HEK293T (cell line): ENCODE results near the gene ZNF532.

Experiments
- CTCF ChIA-PET: fragments of 350-600 bp; formaldehyde crosslinking; extraction: SDS; loops from one replicate; lab custom pipeline; 2021; ENCODE audit warnings: antibody characterized with exemption, inconsistent platforms; lab: Yijun Ruan, JAX
- POLR2A ChIA-PET: fragments of 350-600 bp; formaldehyde crosslinking; extraction: SDS; loops from one replicate; lab custom pipeline; 2020; ENCODE audit warnings: antibody characterized with exemption, inconsistent platforms; lab: Yijun Ruan, JAX
- DNase-seq: peaks from one replicate; pipeline ENCODE4 v3.0.0; 2012; ENCODE audit warnings: mixed read lengths; ENCODE audit errors: extremely low spot score
- ARNT ChIP-seq: fragments of 450-650 bp; IDR thresholded peaks from 2 replicates; pipeline ENCODE4 v1.6.1; 2017; ENCODE audit warnings: mild to moderate bottlenecking
- BHLHE40 ChIP-seq: fragments of 450-650 bp; IDR thresholded peaks from 2 replicates; pipeline ENCODE4 v1.6.1; 2016; ENCODE audit warnings: mild to moderate bottlenecking, moderate library complexity, borderline replicate concordance
- CTBP1 ChIP-seq: fragments of 450-650 bp; IDR thresholded peaks from 2 replicates; pipeline ENCODE4 v1.6.1; 2016; ENCODE audit warnings: borderline replicate concordance
- ELF4 ChIP-seq: fragments of 450-650 bp; IDR thresholded peaks from 2 replicates; pipeline ENCODE4 v1.6.1; 2017; ENCODE audit warnings: antibody characterized with exemption
- FOXA1 ChIP-seq: fragments of 450-650 bp; IDR thresholded peaks from 2 replicates; pipeline ENCODE4 v1.6.1; 2016; ENCODE audit warnings: mild to moderate bottlenecking
- FOXK2 ChIP-seq: fragments of 450-650 bp; IDR thresholded peaks from 2 replicates; pipeline ENCODE4 v1.6.1; 2016; ENCODE audit warnings: mild to moderate bottlenecking
- FOXM1 ChIP-seq: fragments of 450-650 bp; IDR thresholded peaks from 2 replicates; pipeline ENCODE4 v1.6.1; 2017; ENCODE audit warnings: mild to moderate bottlenecking, borderline replicate concordance
- HDGF ChIP-seq: fragments of 450-650 bp; IDR thresholded peaks from 2 replicates; pipeline ENCODE4 v1.6.1; 2017; ENCODE audit warnings: antibody characterized with exemption, borderline replicate concordance
- LEF1 ChIP-seq: fragments of 450-650 bp; IDR thresholded peaks from 2 replicates; pipeline ENCODE4 v1.6.1; 2017; ENCODE audit warnings: mild to moderate bottlenecking, borderline replicate concordance
- NFRKB ChIP-seq: fragments of 450-650 bp; IDR thresholded peaks from 2 replicates; pipeline ENCODE4 v1.6.1; 2016; ENCODE audit warnings: mild to moderate bottlenecking, moderate library complexity
- PKNOX1 ChIP-seq: fragments of 450-650 bp; IDR thresholded peaks from 2 replicates; pipeline ENCODE4 v1.6.1; 2016
- SP1 ChIP-seq: fragments of 450-650 bp; IDR thresholded peaks from 2 replicates; pipeline ENCODE4 v1.6.1; 2017
- SUZ12 ChIP-seq: fragments of 450-650 bp; IDR thresholded peaks from 2 replicates; pipeline ENCODE4 v1.6.1; 2016; ENCODE audit warnings: mild to moderate bottlenecking
- TARDBP ChIP-seq: fragments of 450-650 bp; IDR thresholded peaks from 2 replicates; pipeline ENCODE4 v1.6.1; 2016
- ZNF384 ChIP-seq: fragments of 450-650 bp; IDR thresholded peaks from 2 replicates; pipeline ENCODE4 v1.6.1; 2016

ZNF532 gene

DNA sequence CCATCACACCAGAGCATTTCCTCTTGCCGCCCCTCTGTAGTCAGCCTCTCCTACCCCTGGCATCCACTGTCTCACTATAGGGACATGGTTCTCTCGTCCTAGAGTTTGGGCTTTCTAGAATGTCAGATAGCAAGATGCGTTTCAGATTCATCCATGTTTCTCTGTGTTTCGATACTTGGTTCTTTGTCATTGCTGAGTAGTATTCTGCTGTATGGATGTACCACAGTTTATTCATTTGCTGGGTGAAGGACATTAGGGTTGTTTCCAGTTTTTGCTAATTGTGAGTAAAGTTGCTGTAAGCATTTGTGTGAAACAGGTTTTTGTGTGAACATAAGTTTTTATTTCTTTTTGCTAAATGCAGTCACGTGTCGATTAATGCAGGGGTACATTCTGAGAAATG is 3.8 kb downstream of the ZNF532 start:
- TF ChIP-seq BHLHE40 (no peak), ELF4 (no peak), ARNT (no peak), SP1 (no peak), FOXM1 (no peak), FOXK2 (no peak), PKNOX1 (no peak), NFRKB (no peak)
- ChIA-PET POLR2A (no interaction called here), CTCF (no interaction called here)
- DNase-seq: no peak

- ChIA-PET POLR2A (no interaction called here), CTCF (no interaction called here)
- no peak for TF ChIP-seq HDGF
- no peak for TF ChIP-seq PKNOX1
- TF ChIP-seq FOXA1: no peak
- no peak for TF ChIP-seq SP1
- TF ChIP-seq ARNT: no peak
- TF ChIP-seq FOXK2: no peak
- no peak for TF ChIP-seq TARDBP
- no peak for TF ChIP-seq ZNF384
- TF ChIP-seq LEF1: no peak
- DNase-seq: no peak
These were observed 5.5 kb downstream of the ZNF532 start for GRCh38 chr18:58870130-58870529.

DNA sequence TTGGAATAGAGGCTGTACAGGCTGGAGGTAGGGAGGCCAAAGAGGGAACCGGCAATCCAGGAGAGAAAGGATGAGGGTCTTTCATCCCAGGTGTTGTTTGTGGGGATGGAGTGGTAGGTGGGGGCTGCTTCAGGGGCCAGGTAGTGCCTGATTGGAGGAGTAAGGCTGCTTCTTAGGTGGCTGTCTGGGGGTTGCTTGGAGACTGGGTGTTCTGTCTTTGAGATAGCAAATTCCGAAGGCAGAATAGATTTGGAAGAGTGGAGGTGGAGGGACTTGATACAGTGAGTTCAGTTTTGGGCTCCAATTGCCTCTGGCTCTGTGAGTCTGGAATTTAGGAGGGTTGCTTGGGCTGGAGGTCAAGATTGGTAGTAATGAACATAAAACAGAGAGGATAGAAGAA is 5.9 kb downstream of the ZNF532 start:
- POLR2A ChIA-PET: interaction anchor here (0.7 kb wide), 1 partner anchor 94 kb away, joined by 3 read pairs; no protein-coding TSS in a partner anchor
- DNase-seq: no peak
- CTCF ChIA-PET: no interaction called here
- no peak for TF ChIP-seq FOXM1

DNA sequence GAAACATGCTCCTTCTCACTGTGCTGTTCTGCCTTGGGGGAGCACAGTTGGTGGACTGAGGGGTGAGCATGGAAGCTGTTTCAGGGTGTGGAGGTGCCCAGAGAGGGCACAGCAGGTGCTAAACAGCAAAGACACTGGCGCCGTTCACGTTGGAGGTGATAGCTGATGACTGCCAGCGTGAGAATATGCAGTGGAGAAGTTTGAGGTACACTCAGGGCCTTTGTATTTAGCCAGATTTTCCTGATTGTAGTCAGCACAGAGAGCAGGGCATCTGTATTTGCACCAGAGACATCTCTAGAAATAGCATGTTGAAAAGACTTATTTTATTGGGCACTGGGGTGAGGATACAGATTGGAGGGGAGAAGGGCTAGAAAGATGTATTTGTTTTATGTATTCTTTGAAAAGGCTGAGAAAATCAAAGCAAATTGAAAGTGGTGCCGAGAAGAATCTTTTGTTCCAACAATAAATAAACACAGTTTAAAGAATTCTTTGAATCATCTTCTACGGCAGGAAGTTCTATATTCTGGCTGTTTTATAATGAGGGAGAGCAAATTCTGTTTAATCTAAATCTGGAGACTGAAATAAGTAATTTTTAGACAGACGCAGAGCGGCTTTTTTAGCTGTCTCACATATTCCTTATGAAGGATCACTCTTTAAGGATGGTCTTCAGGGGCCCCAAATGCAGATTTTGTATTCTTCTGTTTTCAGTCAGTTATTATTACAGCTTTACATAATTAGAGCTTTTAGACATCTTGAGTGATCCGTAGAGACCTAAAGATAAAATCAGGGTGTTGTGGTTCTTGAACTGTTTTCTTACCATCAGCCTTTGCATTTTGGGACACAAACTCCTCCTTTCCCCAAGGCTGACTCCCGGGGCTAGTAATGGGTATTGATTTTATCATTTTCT is 7.1 kb downstream of the ZNF532 start:
- CTCF ChIA-PET: interaction anchor here (0.6 kb wide), 1 partner anchor 840 kb away, joined by 3 read pairs; no protein-coding TSS in a partner anchor
- POLR2A ChIA-PET: interaction anchor here (0.7 kb wide), 1 partner anchor 95 kb away, joined by 3 read pairs; no protein-coding TSS in a partner anchor
- no peak for DNase-seq
- TF ChIP-seq CTBP1: no peak
- TF ChIP-seq SP1: no peak
- no peak for TF ChIP-seq SUZ12
- no peak for TF ChIP-seq BHLHE40
- no peak for TF ChIP-seq ARNT
- no peak for TF ChIP-seq LEF1
- TF ChIP-seq FOXA1: no peak

GRCh38 chr18:58878640-58879039 is 14.0 kb downstream of the ZNF532 start:
- TF ChIP-seq NFRKB: no peak
- TF ChIP-seq FOXM1: no peak
- no peak for TF ChIP-seq CTBP1
- TF ChIP-seq SP1: no peak
- TF ChIP-seq ZNF384: no peak
- TF ChIP-seq FOXA1: no peak
- no peak for TF ChIP-seq BHLHE40
- CTCF ChIA-PET: no interaction called here
- no peak for DNase-seq
- POLR2A ChIA-PET: no interaction called here

DNA sequence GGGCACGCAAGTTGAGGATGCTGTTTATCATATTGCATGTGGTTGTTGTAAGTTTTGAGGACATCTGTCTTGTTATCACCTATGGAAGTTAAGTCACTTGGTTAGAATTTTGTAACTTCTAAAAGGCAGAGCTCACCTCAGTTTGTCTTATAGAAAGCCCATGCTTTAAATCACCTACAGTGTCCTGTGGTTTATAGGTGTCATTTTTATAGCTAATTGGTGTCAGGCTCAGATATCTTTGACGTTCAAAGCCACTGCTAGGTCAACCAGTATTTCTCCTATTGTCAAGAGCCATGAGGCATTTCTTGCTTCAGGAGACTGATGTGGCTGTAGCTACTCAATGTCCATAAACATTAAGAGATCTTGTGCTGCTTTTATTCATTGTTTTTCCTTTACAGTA is 16.8 kb downstream of the ZNF532 start:
- POLR2A ChIA-PET: interaction anchor here (1.3 kb wide), 1 partner anchor 14 kb away, joined by 3 read pairs; no protein-coding TSS in a partner anchor
- DNase-seq: no peak
- TF ChIP-seq PKNOX1 (peak; percentile 64), NFRKB (no peak), SUZ12 (no peak), BHLHE40 (no peak)
- CTCF ChIA-PET: no interaction called here

GRCh38 chr18:58882044-58882443 is 17.4 kb downstream of the ZNF532 start:
- TF ChIP-seq FOXM1: no peak
- TF ChIP-seq SP1: no peak
- no peak for TF ChIP-seq BHLHE40
- no peak for TF ChIP-seq TARDBP
- no peak for TF ChIP-seq SUZ12
- no peak for TF ChIP-seq LEF1
- no peak for TF ChIP-seq NFRKB
- no peak for TF ChIP-seq ARNT
- no peak for TF ChIP-seq ELF4
- no peak for TF ChIP-seq HDGF
- no peak for TF ChIP-seq CTBP1
- TF ChIP-seq FOXA1: no peak
- TF ChIP-seq FOXK2: no peak
- ChIA-PET CTCF (no interaction called here), POLR2A (interaction anchor here (1.3 kb wide), 1 partner anchor 13 kb away, joined by 3 read pairs; no protein-coding TSS in a partner anchor)
- no peak for DNase-seq
